Measurements from ENCODE around the gene LRMDA.

The LRMDA gene

GRCh38 chr10:75862935-75863334 lies 431.5 kb downstream of the LRMDA start:
- no peaks in the 10 kb centered on the region for H3K36me3 ChIP-seq (ENCODE audit: insufficient read depth, low read length)
- H2AFZ ChIP-seq (ENCODE audit: low read depth, low read length), result no peak overlapping the region
- no peak overlapping the region for H3K4me3 ChIP-seq (ENCODE audit: low read length)
- H3K9me3 ChIP-seq (ENCODE audit: low read length), result no peaks in the 10 kb centered on the region
- H3K27me3 ChIP-seq (ENCODE audit: insufficient read depth, low read length), result no peaks in the 10 kb centered on the region
- H3K4me1 ChIP-seq (ENCODE audit: insufficient read depth, low read length), result no peaks in the 10 kb centered on the region

GRCh38 chr10:75864717-75865116 lies 433.3 kb downstream of the LRMDA start:
- no peaks in the 10 kb centered on the region for H3K4me1 ChIP-seq (ENCODE audit: insufficient read depth, low read length)
- no peaks in the 10 kb centered on the region for H3K9me3 ChIP-seq (ENCODE audit: low read length)
- no peak overlapping the region for H2AFZ ChIP-seq (ENCODE audit: low read depth, low read length)
- no peaks in the 10 kb centered on the region for H3K36me3 ChIP-seq (ENCODE audit: insufficient read depth, low read length)
- no peak overlapping the region for H3K4me3 ChIP-seq (ENCODE audit: low read length)
- no peaks in the 10 kb centered on the region for H3K27me3 ChIP-seq (ENCODE audit: insufficient read depth, low read length)

- Histone ChIP-seq H3K27me3 (ENCODE audit: insufficient read depth, low read length) (no peaks in the 10 kb centered on the region), H3K4me1 (ENCODE audit: insufficient read depth, low read length) (no peaks in the 10 kb centered on the region), H3K36me3 (ENCODE audit: insufficient read depth, low read length) (no peaks in the 10 kb centered on the region), H2AFZ (ENCODE audit: low read depth, low read length) (no peak overlapping the region), H3K4me3 (ENCODE audit: low read length) (no peak overlapping the region), H3K9me3 (ENCODE audit: low read length) (no peaks in the 10 kb centered on the region)
Measured at GRCh38 chr10:75865413-75866299, 434.2 kb downstream of the LRMDA start.

GRCh38 chr10:75866300-75866625 lies 434.8 kb downstream of the LRMDA start:
- Histone ChIP-seq H2AFZ (ENCODE audit: low read depth, low read length) (no peak overlapping the region), H3K9me3 (ENCODE audit: low read length) (no peaks in the 10 kb centered on the region), H3K4me1 (ENCODE audit: insufficient read depth, low read length) (no peaks in the 10 kb centered on the region), H3K4me3 (ENCODE audit: low read length) (no peak overlapping the region), H3K27me3 (ENCODE audit: insufficient read depth, low read length) (no peaks in the 10 kb centered on the region), H3K36me3 (ENCODE audit: insufficient read depth, low read length) (no peaks in the 10 kb centered on the region)

- H2AFZ ChIP-seq (ENCODE audit: low read depth, low read length), result no peak overlapping the region
- H3K4me3 ChIP-seq (ENCODE audit: low read length), result no peak overlapping the region
- no peaks in the 10 kb centered on the region for H3K36me3 ChIP-seq (ENCODE audit: insufficient read depth, low read length)
- no peaks in the 10 kb centered on the region for H3K4me1 ChIP-seq (ENCODE audit: insufficient read depth, low read length)
- H3K27me3 ChIP-seq (ENCODE audit: insufficient read depth, low read length), result no peaks in the 10 kb centered on the region
- H3K9me3 ChIP-seq (ENCODE audit: low read length), result no peaks in the 10 kb centered on the region
Measured at GRCh38 chr10:75866731-75867130, 435.3 kb downstream of the LRMDA start.

- H3K4me3 ChIP-seq (ENCODE audit: low read length), result no peak overlapping the region
- no peaks in the 10 kb centered on the region for H3K27me3 ChIP-seq (ENCODE audit: insufficient read depth, low read length)
- H2AFZ ChIP-seq (ENCODE audit: low read depth, low read length), result no peak overlapping the region
- no peaks in the 10 kb centered on the region for H3K36me3 ChIP-seq (ENCODE audit: insufficient read depth, low read length)
- H3K4me1 ChIP-seq (ENCODE audit: insufficient read depth, low read length), result no peaks in the 10 kb centered on the region
- no peaks in the 10 kb centered on the region for H3K9me3 ChIP-seq (ENCODE audit: low read length)
Measured at GRCh38 chr10:75868574-75868973, 437.1 kb downstream of the LRMDA start.

- H3K9me3 ChIP-seq (ENCODE audit: low read length), result no peaks in the 10 kb centered on the region
- peaks cover 3% of the 10 kb centered on the region for H3K27me3 ChIP-seq (ENCODE audit: insufficient read depth, low read length)
- no peaks in the 10 kb centered on the region for H3K36me3 ChIP-seq (ENCODE audit: insufficient read depth, low read length)
- no peak overlapping the region for H2AFZ ChIP-seq (ENCODE audit: low read depth, low read length)
- H3K4me3 ChIP-seq (ENCODE audit: low read length), result no peak overlapping the region
- no peaks in the 10 kb centered on the region for H3K4me1 ChIP-seq (ENCODE audit: insufficient read depth, low read length)
Measured at GRCh38 chr10:75870039-75870645, 438.7 kb downstream of the LRMDA start.

- no peaks in the 10 kb centered on the region for H3K36me3 ChIP-seq (ENCODE audit: insufficient read depth, low read length)
Measured at GRCh38 chr10:75875740-75876139, 444.3 kb downstream of the LRMDA start.

GRCh38 chr10:75876710-75877109 lies 445.3 kb downstream of the LRMDA start:
- no peaks in the 10 kb centered on the region for H3K36me3 ChIP-seq (ENCODE audit: insufficient read depth, low read length)
- peaks cover 3% of the 10 kb centered on the region for H3K27me3 ChIP-seq (ENCODE audit: insufficient read depth, low read length)
- no peaks in the 10 kb centered on the region for H3K4me1 ChIP-seq (ENCODE audit: insufficient read depth, low read length)
- H3K4me3 ChIP-seq (ENCODE audit: low read length), result no peak overlapping the region
- H3K9me3 ChIP-seq (ENCODE audit: low read length), result no peaks in the 10 kb centered on the region
- H2AFZ ChIP-seq (ENCODE audit: low read depth, low read length), result no peak overlapping the region

More at GRCh38 chr10:75875740-75876139, 444.3 kb downstream of the LRMDA start:
- peaks cover 3% of the 10 kb centered on the region for H3K27me3 ChIP-seq (ENCODE audit: insufficient read depth, low read length)
- no peaks in the 10 kb centered on the region for H3K4me1 ChIP-seq (ENCODE audit: insufficient read depth, low read length)
- H2AFZ ChIP-seq (ENCODE audit: low read depth, low read length), result no peak overlapping the region
- H3K9me3 ChIP-seq (ENCODE audit: low read length), result no peaks in the 10 kb centered on the region
- H3K4me3 ChIP-seq (ENCODE audit: low read length), result no peak overlapping the region

GRCh38 chr10:75877877-75878276 lies 446.5 kb downstream of the LRMDA start:
- no peaks in the 10 kb centered on the region for H3K36me3 ChIP-seq (ENCODE audit: insufficient read depth, low read length)
- no peaks in the 10 kb centered on the region for H3K4me1 ChIP-seq (ENCODE audit: insufficient read depth, low read length)
- H3K9me3 ChIP-seq (ENCODE audit: low read length), result no peaks in the 10 kb centered on the region
- H2AFZ ChIP-seq (ENCODE audit: low read depth, low read length), result no peak overlapping the region
- H3K27me3 ChIP-seq (ENCODE audit: insufficient read depth, low read length), result peaks cover 3% of the 10 kb centered on the region
- H3K4me3 ChIP-seq (ENCODE audit: low read length), result no peak overlapping the region

GRCh38 chr10:75878586-75878985 lies 447.2 kb downstream of the LRMDA start:
- Histone ChIP-seq H3K27me3 (ENCODE audit: insufficient read depth, low read length) (peaks cover 3% of the 10 kb centered on the region), H3K36me3 (ENCODE audit: insufficient read depth, low read length) (no peaks in the 10 kb centered on the region), H2AFZ (ENCODE audit: low read depth, low read length) (no peak overlapping the region), H3K4me3 (ENCODE audit: low read length) (no peak overlapping the region), H3K4me1 (ENCODE audit: insufficient read depth, low read length) (no peaks in the 10 kb centered on the region), H3K9me3 (ENCODE audit: low read length) (no peaks in the 10 kb centered on the region)

GRCh38 chr10:75880031-75880775 lies 448.8 kb downstream of the LRMDA start:
- Histone ChIP-seq H2AFZ (ENCODE audit: low read depth, low read length) (no peak overlapping the region), H3K27me3 (ENCODE audit: insufficient read depth, low read length) (no peaks in the 10 kb centered on the region), H3K36me3 (ENCODE audit: insufficient read depth, low read length) (no peaks in the 10 kb centered on the region), H3K9me3 (ENCODE audit: low read length) (no peaks in the 10 kb centered on the region), H3K4me1 (ENCODE audit: insufficient read depth, low read length) (no peaks in the 10 kb centered on the region), H3K4me3 (ENCODE audit: low read length) (no peak overlapping the region)
